GM12878 (cell line): ENCODE measurements around the gene ERC2. TPM values are rescaled to one million over a fixed set of nuclear protein-coding genes. Genes with fewer than 3 reads are reported as not detected.

Experiments
- ATAC-seq: fragments of 200-7000 bp; cut with Tn5 transposase; 3 replicates; pipeline ENCODE4 v1.9.1; 2020; ENCODE audit warnings: mild to moderate bottlenecking, moderate library complexity
- BruUV-seq: library from RNA; stranded (reverse); fragments of 400-500 nt; replicated peaks from 2 replicates; lab custom pipeline; 2021; lab: Mats Ljungman, UMichigan
- CTCF ChIA-PET: fragments of 300-600 bp; sonication (Branson Sonifier 250); formaldehyde crosslinking; extraction: SDS; loops from one replicate; lab custom pipeline; 2021; ENCODE audit warnings: inconsistent platforms; lab: Yijun Ruan, JAX
- POLR2A ChIA-PET: fragments of 350-600 bp; formaldehyde crosslinking; extraction: SDS; loops from one replicate; lab custom pipeline; 2021; ENCODE audit warnings: inconsistent platforms; lab: Charles Lee
- RAD21 ChIA-PET: fragments of 300-600 bp; sonication (Branson Sonifier 250); formaldehyde crosslinking; loops from one replicate; lab custom pipeline; 2023; ENCODE audit warnings: antibody characterized with exemption; ENCODE audit not compliant: unreplicated experiment; lab: Charles Lee
- SMC1A ChIA-PET: fragments of 300-600 bp; sonication (Branson Sonifier 250); formaldehyde crosslinking; loops from one replicate; lab custom pipeline; 2023; ENCODE audit not compliant: unreplicated experiment, uncharacterized antibody; lab: Charles Lee
- DNase-seq: peaks from one replicate; pipeline ENCODE4 v3.0.0-alpha.2; 2011; ENCODE audit warnings: low read depth, low spot score
- FAIRE-seq: peaks from 3 replicates; lab custom pipeline; 2011; peaks lifted over from hg19 to GRCh38; lab: Jason Lieb, UNC
- H2AFZ ChIP-seq: 2 replicates; pipeline ENCODE4 v1.6.0; 2011; ENCODE audit warnings: low read depth, low read length, control low read depth; ENCODE audit not compliant: control insufficient read depth
- H3K27ac ChIP-seq: 2 replicates; pipeline ENCODE4 v1.5.1; 2011; ENCODE audit warnings: control low read depth; ENCODE audit not compliant: control insufficient read depth, insufficient read depth
- H3K27me3 ChIP-seq, 2 experiments: replicated peaks in 1 of 2; 2 replicates each; pipeline versions ENCODE4 v1.6.0 to v1.6.1; 2011; ENCODE audit warnings: low read length in 1 of 2; ENCODE audit not compliant: control insufficient read depth in 2 of 2, insufficient read depth in 2 of 2
- H3K36me3 ChIP-seq, 2 experiments: 2 replicates each; pipeline ENCODE4 v1.5.1; 2011; ENCODE audit warnings: low read length in 1 of 2; ENCODE audit not compliant: control insufficient read depth in 2 of 2, insufficient read depth in 2 of 2
- H3K4me1 ChIP-seq: 2 replicates; pipeline ENCODE4 v1.6.1; 2011; ENCODE audit warnings: mild to moderate bottlenecking, low read length, moderate library complexity, mixed read lengths; ENCODE audit not compliant: control insufficient read depth, insufficient read depth
- H3K4me2 ChIP-seq: 2 replicates; pipeline ENCODE4 v1.6.0; 2011; ENCODE audit warnings: control low read depth; ENCODE audit not compliant: control insufficient read depth, insufficient read depth
- H3K4me3 ChIP-seq: fragments of 200-600 bp; sonication (generic); 2 replicates; pipeline ENCODE4 v1.5.1; 2016
- H3K79me2 ChIP-seq: 2 replicates; pipeline ENCODE4 v1.6.0; 2011; ENCODE audit warnings: low read length; ENCODE audit not compliant: control insufficient read depth, insufficient read depth
- H3K9ac ChIP-seq: 2 replicates; pipeline ENCODE4 v1.8.0; 2011; ENCODE audit warnings: low read length, control low read depth, mixed read lengths; ENCODE audit not compliant: control insufficient read depth, insufficient read depth
- H3K9me3 ChIP-seq: replicated peaks from 3 replicates; pipeline ENCODE4 v1.5.1; 2011; ENCODE audit warnings: mild to moderate bottlenecking, low read length; ENCODE audit not compliant: control insufficient read depth, insufficient read depth
- H4K20me1 ChIP-seq: 2 replicates; pipeline ENCODE4 v1.6.0; 2011; ENCODE audit not compliant: control insufficient read depth, insufficient read depth
- EZH2 ChIP-seq: IDR thresholded peaks from 2 replicates; pipeline ENCODE4 v1.6.1; 2012; ENCODE audit warnings: low read depth, mild to moderate bottlenecking, control low read depth, inconsistent platforms, low read length, borderline replicate concordance; ENCODE audit not compliant: control insufficient read depth
- FOXM1 ChIP-seq: IDR thresholded peaks from 2 replicates; pipeline ENCODE4 v1.6.1; 2012; ENCODE audit warnings: low read depth, mild to moderate bottlenecking, inconsistent platforms, low read length, moderate library complexity
- HDGF ChIP-seq: fragments of 450-650 bp; IDR thresholded peaks from 2 replicates; pipeline ENCODE4 v1.6.1; 2016; ENCODE audit warnings: antibody characterized with exemption
- IRF5 ChIP-seq: fragments of 450-650 bp; IDR thresholded peaks from 2 replicates; pipeline ENCODE4 v1.6.1; 2017; ENCODE audit warnings: borderline replicate concordance
- MEF2B ChIP-seq: fragments of 450-650 bp; IDR thresholded peaks from 2 replicates; pipeline ENCODE4 v1.6.1; 2018; ENCODE audit warnings: mild to moderate bottlenecking, moderate library complexity; ENCODE audit not compliant: partially characterized antibody, poor library complexity, severe bottlenecking
- PAX8 ChIP-seq: fragments of 450-650 bp; IDR thresholded peaks from 2 replicates; pipeline ENCODE4 v1.6.1; 2017; ENCODE audit warnings: mild to moderate bottlenecking, moderate library complexity
- POLR2AphosphoS2 ChIP-seq: IDR thresholded peaks from 2 replicates; pipeline ENCODE4 v1.6.1; 2011; ENCODE audit warnings: low read depth, mild to moderate bottlenecking, low read length, improper control_type of control experiment, moderate library complexity
- RB1 ChIP-seq: fragments of 450-650 bp; formaldehyde crosslinking; IDR thresholded peaks from 2 replicates; pipeline ENCODE4 v1.6.1; 2017; ENCODE audit warnings: mild to moderate bottlenecking, borderline replicate concordance
- REST ChIP-seq: IDR thresholded peaks from 2 replicates; pipeline ENCODE4 v1.6.1; 2012; ENCODE audit warnings: mild to moderate bottlenecking, low read depth, low read length
- SP1 ChIP-seq: IDR thresholded peaks from one replicate; pipeline ENCODE4 v1.6.1; 2011; ENCODE audit warnings: low read depth, low read length
- STAT3 ChIP-seq: IDR thresholded peaks from 2 replicates; pipeline ENCODE4 v1.6.1; 2011; ENCODE audit warnings: low read depth, low read length, improper control_type of control experiment
- TAF1 ChIP-seq: IDR thresholded peaks from 2 replicates; pipeline ENCODE4 v1.6.1; 2011; ENCODE audit warnings: mild to moderate bottlenecking, low read depth, low read length, borderline replicate concordance
- TBL1XR1 ChIP-seq: IDR thresholded peaks from 2 replicates; pipeline ENCODE4 v1.6.1; 2012; ENCODE audit warnings: low read depth, low read length, improper control_type of control experiment
- TCF3 ChIP-seq: IDR thresholded peaks from 2 replicates; pipeline ENCODE4 v1.6.1; 2012; ENCODE audit warnings: low read depth, mild to moderate bottlenecking, low read length, borderline replicate concordance; ENCODE audit not compliant: insufficient read depth
- ZBTB4 ChIP-seq: fragments of 450-650 bp; formaldehyde crosslinking; IDR thresholded peaks from 2 replicates; pipeline ENCODE4 v1.4.0; 2022; ENCODE audit warnings: mild to moderate bottlenecking, moderate library complexity
- WGBS: methylation state at CpG from one replicate; pipeline ENCODE4 v1.1.6; 2016; ENCODE audit warnings: low lambda C conversion rate; ENCODE audit not compliant: insufficient replicate concordance, insufficient coverage; ENCODE audit errors: missing lambda C conversion rate; 5-methylcytosine and 5-hydroxymethylcytosine counted together
- in situ Hi-C: fragments of 300-500 bp; cut with MboI; formaldehyde crosslinking; loops from 9 replicates; pipeline ENCODE4 v1.14.3; 2018; ENCODE audit warnings: mixed read lengths
- intact Hi-C: fragments of 100-400 bp; cut with micrococcal nuclease; formaldehyde crosslinking; loops from one replicate; pipeline ENCODE4 v1.14.2; 2022; ENCODE audit not compliant: unreplicated experiment
- polyA plus RNA-seq, 11 experiments: library from polyadenylated mRNA; depleted of rRNA in 4 of 11; unstranded in 6 of 11; stranded (reverse) in 5 of 11; fragments of >200 nt; fragmentation: Nextera tagmentation in 4 of 11; fragmentation: Illumina TruSeq in 1 of 11; extraction: Ambion mirVana in 4 of 11; extraction: Trizol in 1 of 11; gene quantifications; 1 replicate in 1 of 11; 2 replicates in 10 of 11; pipeline versions ENCODE4 v1.2.1 to v1.2.3, GENCODE V29; 2011 to 2016; ENCODE audit warnings: inconsistent platforms in 2 of 11, missing spikeins in 2 of 11, low read depth in 1 of 11
- total RNA-seq, 4 experiments: library from RNA; depleted of rRNA in 3 of 4; stranded (reverse); fragments of >200 nt in 3 of 4; fragmentation: Illumina TruSeq in 1 of 4; extraction: Trizol in 1 of 4; gene quantifications; 2 replicates each; pipeline versions ENCODE4 v1.2.1 to v1.2.3, GENCODE V29; 2013 to 2021

Gene ERC2
- total and polyA plus RNA-seq, 10 of the 15 experiments (the other 5 are each of a cell fraction or from before 2014, with no cell fraction given): 0.06 to 1.4 (median 0.12) TPM; not detected in 3

GRCh38 chr3:55782807-55783206 is 685.5 kb downstream of the ERC2 start:
- DNase-seq (no peak), ATAC-seq (no peak), FAIRE-seq (no peak)
- H3K9ac ChIP-seq: no peak overlapping the region
- WGBS: 9% methylated on average over 3 of the region's 3 CpGs
- no peaks in the 10 kb centered on the region for H3K9me3 ChIP-seq
- H3K79me2 ChIP-seq: no peaks in the 10 kb centered on the region
- intact Hi-C loops: no loop called here
- no peak overlapping the region for H2AFZ ChIP-seq
- no peak overlapping the region for H3K4me2 ChIP-seq
- ChIA-PET RAD21 (no interaction called here), CTCF (no interaction called here), SMC1A (no interaction called here), POLR2A (no interaction called here)
- H3K27me3 ChIP-seq: peaks cover 0 to 2% of the 10 kb centered on the region in 2 experiments; a peak in 1 of 4 replicates
- no peak overlapping the region for H3K4me3 ChIP-seq
- no peak overlapping the region for H3K27ac ChIP-seq
- H3K4me1 ChIP-seq: no peaks in the 10 kb centered on the region
- no peaks in the 10 kb centered on the region for H3K36me3 ChIP-seq
- BruUV-seq: no TSS peak
- H4K20me1 ChIP-seq: no peaks in the 10 kb centered on the region
- in situ Hi-C loops: no loop called here
- TF ChIP-seq POLR2AphosphoS2 (no peak), RB1 (no peak), MEF2B (no peak), REST (no peak), SP1 (no peak), TAF1 (no peak), ZBTB4 (no peak), EZH2 (no peak), HDGF (no peak), IRF5 (no peak), TCF3 (no peak), STAT3 (no peak), PAX8 (no peak), TBL1XR1 (no peak), FOXM1 (no peak)
